ENCODE data around the gene SEC14L1. TPM values are rescaled to one million over a fixed set of nuclear protein-coding genes. Genes with fewer than 3 reads are reported as not detected.

The SEC14L1 gene
- total and polyA plus RNA-seq, 4 donors = 17.0 to 52.0 (median 26.8) TPM

- 87% methylated on average over 9 of the region's 9 CpGs for WGBS
- DNase-seq (ENCODE audit: low spot score) = no peak
- TF ChIP-seq, protein P1, sequence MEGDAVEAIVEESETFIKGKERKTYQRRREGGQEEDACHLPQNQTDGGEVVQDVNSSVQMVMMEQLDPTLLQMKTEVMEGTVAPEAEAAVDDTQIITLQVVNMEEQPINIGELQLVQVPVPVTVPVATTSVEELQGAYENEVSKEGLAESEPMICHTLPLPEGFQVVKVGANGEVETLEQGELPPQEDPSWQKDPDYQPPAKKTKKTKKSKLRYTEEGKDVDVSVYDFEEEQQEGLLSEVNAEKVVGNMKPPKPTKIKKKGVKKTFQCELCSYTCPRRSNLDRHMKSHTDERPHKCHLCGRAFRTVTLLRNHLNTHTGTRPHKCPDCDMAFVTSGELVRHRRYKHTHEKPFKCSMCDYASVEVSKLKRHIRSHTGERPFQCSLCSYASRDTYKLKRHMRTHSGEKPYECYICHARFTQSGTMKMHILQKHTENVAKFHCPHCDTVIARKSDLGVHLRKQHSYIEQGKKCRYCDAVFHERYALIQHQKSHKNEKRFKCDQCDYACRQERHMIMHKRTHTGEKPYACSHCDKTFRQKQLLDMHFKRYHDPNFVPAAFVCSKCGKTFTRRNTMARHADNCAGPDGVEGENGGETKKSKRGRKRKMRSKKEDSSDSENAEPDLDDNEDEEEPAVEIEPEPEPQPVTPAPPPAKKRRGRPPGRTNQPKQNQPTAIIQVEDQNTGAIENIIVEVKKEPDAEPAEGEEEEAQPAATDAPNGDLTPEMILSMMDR (IDR thresholded peaks at IDR 0.05; ENCODE audit: low read depth, low read length, missing input control) = no peak
- TF ChIP-seq EGR1 (IDR thresholded peaks at IDR 0.05; ENCODE audit: low read depth in 2 of 2) = no peak
- no peak overlapping the region for H3K4me3 ChIP-seq (ENCODE audit: low read depth in 1 of 3, low read length in 3 of 3)
- no peaks in the 10 kb centered on the region for H3K27me3 ChIP-seq (ENCODE audit: control insufficient read depth in 4 of 4, insufficient read depth in 4 of 4, low read length in 3 of 4)
- no peak overlapping the region for H3K9ac ChIP-seq (ENCODE audit: low read depth in 1 of 2, low read length in 2 of 2)
- no peaks in the 10 kb centered on the region for H3K9me3 ChIP-seq (ENCODE audit: control insufficient read depth in 4 of 4, low read length in 3 of 4)
- peaks cover 0 to 4% (median 0%) of the 10 kb centered on the region in 4 donors for H3K4me1 ChIP-seq (ENCODE audit: control insufficient read depth in 4 of 4, insufficient read depth in 4 of 4, low read length in 3 of 4)
- H3K27ac ChIP-seq (ENCODE audit: low read depth in 1 of 2, low read length in 2 of 2) = no peak overlapping the region
- H3K36me3 ChIP-seq (ENCODE audit: control insufficient read depth in 4 of 4, insufficient read depth in 3 of 4, low read depth in 1 of 4, low read length in 3 of 4) = peaks cover 1 to 49% (median 26%) of the 10 kb centered on the region in 4 donors
These were observed 64.8 kb downstream of the SEC14L1 start for GRCh38 chr17:77205396-77206125.

- no peak for DNase-seq (ENCODE audit: low spot score)
- no peak overlapping the region for H3K27ac ChIP-seq (ENCODE audit: low read depth in 1 of 2, low read length in 2 of 2)
These were observed 65.6 kb downstream of the SEC14L1 start for GRCh38 chr17:77206158-77206956.

More at GRCh38 chr17:77206158-77206956, 65.6 kb downstream of the SEC14L1 start:
- peaks cover 1 to 50% (median 29%) of the 10 kb centered on the region in 4 donors for H3K36me3 ChIP-seq (ENCODE audit: control insufficient read depth in 4 of 4, insufficient read depth in 3 of 4, low read depth in 1 of 4, low read length in 3 of 4)
- H3K4me3 ChIP-seq (ENCODE audit: low read depth in 1 of 3, low read length in 3 of 3) = no peak overlapping the region
- no peaks in the 10 kb centered on the region for H3K27me3 ChIP-seq (ENCODE audit: control insufficient read depth in 4 of 4, insufficient read depth in 4 of 4, low read length in 3 of 4)
- no peaks in the 10 kb centered on the region for H3K9me3 ChIP-seq (ENCODE audit: control insufficient read depth in 4 of 4, low read length in 3 of 4)
- WGBS = 83% methylated on average over 14 of the region's 14 CpGs
- TF ChIP-seq FOXA1 (IDR thresholded peaks at IDR 0.05) = no peak
- no peak for TF ChIP-seq EGR1 (IDR thresholded peaks at IDR 0.05; ENCODE audit: low read depth in 2 of 2)
- no peak for TF ChIP-seq HNF4G (IDR thresholded peaks at IDR 0.05)
- no peak for TF ChIP-seq FOXA2 (IDR thresholded peaks at IDR 0.05)
- no peak for TF ChIP-seq ATF3 (IDR thresholded peaks at IDR 0.05)
- no peak for TF ChIP-seq RXRA (IDR thresholded peaks at IDR 0.05)
- TF ChIP-seq SP1 (IDR thresholded peaks at IDR 0.05) = no peak
- TF ChIP-seq, protein P2, sequence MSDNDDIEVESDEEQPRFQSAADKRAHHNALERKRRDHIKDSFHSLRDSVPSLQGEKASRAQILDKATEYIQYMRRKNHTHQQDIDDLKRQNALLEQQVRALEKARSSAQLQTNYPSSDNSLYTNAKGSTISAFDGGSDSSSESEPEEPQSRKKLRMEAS (IDR thresholded peaks at IDR 0.05) = no peak
- no peak for TF ChIP-seq RAD21 (IDR thresholded peaks at IDR 0.05)
- no peak for TF ChIP-seq NR2F2 (IDR thresholded peaks at IDR 0.05)
- TF ChIP-seq, protein P1 (IDR thresholded peaks at IDR 0.05; ENCODE audit: low read depth, low read length, missing input control) = no peak
- no peak for TF ChIP-seq TAF1 (conservative IDR thresholded peaks at IDR 0.05)
- TF ChIP-seq GABPA (IDR thresholded peaks at IDR 0.05 in 1 of 2, conservative IDR thresholded peaks at IDR 0.05 in 1 of 2) = no peak
- TF ChIP-seq, protein P3, sequence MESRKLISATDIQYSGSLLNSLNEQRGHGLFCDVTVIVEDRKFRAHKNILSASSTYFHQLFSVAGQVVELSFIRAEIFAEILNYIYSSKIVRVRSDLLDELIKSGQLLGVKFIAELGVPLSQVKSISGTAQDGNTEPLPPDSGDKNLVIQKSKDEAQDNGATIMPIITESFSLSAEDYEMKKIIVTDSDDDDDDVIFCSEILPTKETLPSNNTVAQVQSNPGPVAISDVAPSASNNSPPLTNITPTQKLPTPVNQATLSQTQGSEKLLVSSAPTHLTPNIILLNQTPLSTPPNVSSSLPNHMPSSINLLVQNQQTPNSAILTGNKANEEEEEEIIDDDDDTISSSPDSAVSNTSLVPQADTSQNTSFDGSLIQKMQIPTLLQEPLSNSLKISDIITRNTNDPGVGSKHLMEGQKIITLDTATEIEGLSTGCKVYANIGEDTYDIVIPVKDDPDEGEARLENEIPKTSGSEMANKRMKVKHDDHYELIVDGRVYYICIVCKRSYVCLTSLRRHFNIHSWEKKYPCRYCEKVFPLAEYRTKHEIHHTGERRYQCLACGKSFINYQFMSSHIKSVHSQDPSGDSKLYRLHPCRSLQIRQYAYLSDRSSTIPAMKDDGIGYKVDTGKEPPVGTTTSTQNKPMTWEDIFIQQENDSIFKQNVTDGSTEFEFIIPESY (IDR thresholded peaks at IDR 0.05) = no peak
- no peak for TF ChIP-seq JUND (IDR thresholded peaks at IDR 0.05)
- TF ChIP-seq HNF4A (conservative IDR thresholded peaks at IDR 0.05) = no peak
- TF ChIP-seq YY1 (IDR thresholded peaks at IDR 0.05) = no peak
- TF ChIP-seq, protein P4, sequence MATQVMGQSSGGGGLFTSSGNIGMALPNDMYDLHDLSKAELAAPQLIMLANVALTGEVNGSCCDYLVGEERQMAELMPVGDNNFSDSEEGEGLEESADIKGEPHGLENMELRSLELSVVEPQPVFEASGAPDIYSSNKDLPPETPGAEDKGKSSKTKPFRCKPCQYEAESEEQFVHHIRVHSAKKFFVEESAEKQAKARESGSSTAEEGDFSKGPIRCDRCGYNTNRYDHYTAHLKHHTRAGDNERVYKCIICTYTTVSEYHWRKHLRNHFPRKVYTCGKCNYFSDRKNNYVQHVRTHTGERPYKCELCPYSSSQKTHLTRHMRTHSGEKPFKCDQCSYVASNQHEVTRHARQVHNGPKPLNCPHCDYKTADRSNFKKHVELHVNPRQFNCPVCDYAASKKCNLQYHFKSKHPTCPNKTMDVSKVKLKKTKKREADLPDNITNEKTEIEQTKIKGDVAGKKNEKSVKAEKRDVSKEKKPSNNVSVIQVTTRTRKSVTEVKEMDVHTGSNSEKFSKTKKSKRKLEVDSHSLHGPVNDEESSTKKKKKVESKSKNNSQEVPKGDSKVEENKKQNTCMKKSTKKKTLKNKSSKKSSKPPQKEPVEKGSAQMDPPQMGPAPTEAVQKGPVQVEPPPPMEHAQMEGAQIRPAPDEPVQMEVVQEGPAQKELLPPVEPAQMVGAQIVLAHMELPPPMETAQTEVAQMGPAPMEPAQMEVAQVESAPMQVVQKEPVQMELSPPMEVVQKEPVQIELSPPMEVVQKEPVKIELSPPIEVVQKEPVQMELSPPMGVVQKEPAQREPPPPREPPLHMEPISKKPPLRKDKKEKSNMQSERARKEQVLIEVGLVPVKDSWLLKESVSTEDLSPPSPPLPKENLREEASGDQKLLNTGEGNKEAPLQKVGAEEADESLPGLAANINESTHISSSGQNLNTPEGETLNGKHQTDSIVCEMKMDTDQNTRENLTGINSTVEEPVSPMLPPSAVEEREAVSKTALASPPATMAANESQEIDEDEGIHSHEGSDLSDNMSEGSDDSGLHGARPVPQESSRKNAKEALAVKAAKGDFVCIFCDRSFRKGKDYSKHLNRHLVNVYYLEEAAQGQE (IDR thresholded peaks at IDR 0.05) = no peak
- no peak overlapping the region for H3K9ac ChIP-seq (ENCODE audit: low read depth in 1 of 2, low read length in 2 of 2)
- H3K4me1 ChIP-seq (ENCODE audit: control insufficient read depth in 4 of 4, insufficient read depth in 4 of 4, low read length in 3 of 4) = peaks cover 0 to 4% (median 0%) of the 10 kb centered on the region in 4 donors
